ENCODE results near the gene UCKL1. TPM values are rescaled to one million over a fixed set of nuclear protein-coding genes. Genes with fewer than 3 reads are reported as not detected.
"Not testable (repeated sequence)": the region's sequence is repeated elsewhere in the genome, so short reads cannot be mapped to it uniquely, and the experiment has no call there.

Gene UCKL1
- total RNA-seq, 2 experiments from 2014 or later: 25.6 to 42.6 TPM

DNA sequence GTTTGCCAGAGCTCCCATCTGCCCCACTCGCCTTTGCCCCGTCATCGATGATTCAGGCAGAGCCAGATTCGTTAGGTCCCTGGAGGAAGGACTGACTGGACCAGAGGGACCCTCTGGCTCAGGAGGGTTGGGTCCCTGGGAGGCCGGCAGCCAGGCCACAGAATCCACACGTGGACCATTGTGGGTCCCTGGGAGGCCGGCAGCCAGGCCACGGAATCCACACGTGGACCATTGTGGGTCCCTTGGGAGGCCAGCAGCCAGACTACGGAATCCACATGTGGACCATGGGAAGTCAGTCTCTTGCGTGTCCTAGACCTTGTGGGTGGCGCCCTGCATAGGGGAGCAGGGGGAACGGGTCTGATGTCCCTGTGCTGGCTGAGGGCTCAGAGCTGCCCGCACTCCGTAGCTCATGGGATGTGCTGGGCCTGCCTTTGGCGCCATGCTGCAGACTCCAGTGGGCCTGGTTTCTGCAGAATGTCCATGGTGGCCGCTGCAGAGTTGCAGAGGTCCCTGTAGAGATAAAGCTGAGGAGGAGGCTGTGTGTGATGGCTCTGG, 23.5 kb downstream of the UCKL1 start:
- Histone ChIP-seq H2AFZ (ENCODE audit: low read length) (no peak overlapping the region), H3K36me3 (ENCODE audit: insufficient read depth, low read length) (peaks cover 77% of the 10 kb centered on the region), H4K20me1 (ENCODE audit: insufficient read depth, low read length) (no peaks in the 10 kb centered on the region), H3K4me1 (ENCODE audit: insufficient read depth, low read length, poor library complexity, severe bottlenecking) (no peaks in the 10 kb centered on the region), H3K9me3 (ENCODE audit: low read length) (no peaks in the 10 kb centered on the region), H3K9me2 (ENCODE audit: insufficient read depth, low read length) (no peaks in the 10 kb centered on the region), H3K27ac (ENCODE audit: low read depth, low read length, poor library complexity, severe bottlenecking) (no peak overlapping the region), H3K4me3 (ENCODE audit: low read depth, low read length, poor library complexity, severe bottlenecking) (no peak overlapping the region), H3K79me2 (ENCODE audit: insufficient read depth, low read depth, low read length) (no peaks in the 10 kb centered on the region), H3K4me2 (ENCODE audit: low read length) (no peak overlapping the region)
- CTCF ChIA-PET (ENCODE audit: unreplicated experiment): no interaction called here
- no TSS peak for BruUV-seq (replicated peaks)
- intact Hi-C loops (cut with micrococcal nuclease; ENCODE audit: unreplicated experiment): no loop called here
- DNase-seq (ENCODE audit: low spot score): no peak
- no peak for TF ChIP-seq EZH2phosphoT487 (IDR thresholded peaks at IDR 0.05; ENCODE audit: borderline replicate concordance, low read depth, low read length)
- TF ChIP-seq, protein P1, sequence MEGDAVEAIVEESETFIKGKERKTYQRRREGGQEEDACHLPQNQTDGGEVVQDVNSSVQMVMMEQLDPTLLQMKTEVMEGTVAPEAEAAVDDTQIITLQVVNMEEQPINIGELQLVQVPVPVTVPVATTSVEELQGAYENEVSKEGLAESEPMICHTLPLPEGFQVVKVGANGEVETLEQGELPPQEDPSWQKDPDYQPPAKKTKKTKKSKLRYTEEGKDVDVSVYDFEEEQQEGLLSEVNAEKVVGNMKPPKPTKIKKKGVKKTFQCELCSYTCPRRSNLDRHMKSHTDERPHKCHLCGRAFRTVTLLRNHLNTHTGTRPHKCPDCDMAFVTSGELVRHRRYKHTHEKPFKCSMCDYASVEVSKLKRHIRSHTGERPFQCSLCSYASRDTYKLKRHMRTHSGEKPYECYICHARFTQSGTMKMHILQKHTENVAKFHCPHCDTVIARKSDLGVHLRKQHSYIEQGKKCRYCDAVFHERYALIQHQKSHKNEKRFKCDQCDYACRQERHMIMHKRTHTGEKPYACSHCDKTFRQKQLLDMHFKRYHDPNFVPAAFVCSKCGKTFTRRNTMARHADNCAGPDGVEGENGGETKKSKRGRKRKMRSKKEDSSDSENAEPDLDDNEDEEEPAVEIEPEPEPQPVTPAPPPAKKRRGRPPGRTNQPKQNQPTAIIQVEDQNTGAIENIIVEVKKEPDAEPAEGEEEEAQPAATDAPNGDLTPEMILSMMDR (conservative IDR thresholded peaks at IDR 0.05; ENCODE audit: low read length): no peak
- POLR2A ChIA-PET: no interaction called here

DNA sequence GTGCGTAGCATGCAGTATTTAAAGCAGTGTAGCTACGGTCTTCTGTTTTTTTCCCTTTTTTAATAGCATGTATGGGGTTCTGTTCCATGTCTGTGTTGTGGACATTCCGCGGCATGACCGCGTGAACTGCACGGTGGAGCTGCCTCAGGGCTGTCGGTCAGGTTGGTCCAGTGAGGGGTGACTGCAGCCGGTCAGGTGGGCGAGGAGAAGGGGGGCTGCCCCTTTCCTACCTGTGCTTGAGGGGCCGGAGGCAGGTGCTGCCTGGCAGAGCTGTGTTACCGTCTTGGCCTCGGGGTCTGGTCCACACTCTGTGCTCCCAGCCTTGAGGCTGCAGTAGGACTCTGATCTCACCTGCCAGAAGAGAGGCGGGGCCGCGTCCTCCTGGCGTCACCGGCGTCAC, 24.5 kb downstream of the UCKL1 start:
- Histone ChIP-seq H3K79me2 (ENCODE audit: insufficient read depth, low read depth, low read length) (no peaks in the 10 kb centered on the region), H3K27ac (ENCODE audit: low read depth, low read length, poor library complexity, severe bottlenecking) (no peak overlapping the region), H3K4me2 (ENCODE audit: low read length) (no peak overlapping the region), H4K20me1 (ENCODE audit: insufficient read depth, low read length) (no peaks in the 10 kb centered on the region; the same call in 1 of the 2 replicates), H3K4me3 (ENCODE audit: low read depth, low read length, poor library complexity, severe bottlenecking) (no peak overlapping the region), H3K9me2 (ENCODE audit: insufficient read depth, low read length) (no peaks in the 10 kb centered on the region), H3K36me3 (ENCODE audit: insufficient read depth, low read length) (peaks cover 78% of the 10 kb centered on the region), H3K4me1 (ENCODE audit: insufficient read depth, low read length, poor library complexity, severe bottlenecking) (no peaks in the 10 kb centered on the region), H3K9me3 (ENCODE audit: low read length) (no peaks in the 10 kb centered on the region), H2AFZ (ENCODE audit: low read length) (no peak overlapping the region)
- ChIA-PET POLR2A (no interaction called here), CTCF (ENCODE audit: unreplicated experiment) (no interaction called here)
- no TSS peak for BruUV-seq (replicated peaks)
- intact Hi-C loops (cut with micrococcal nuclease; ENCODE audit: unreplicated experiment): no loop called here
- TF ChIP-seq, protein P1 (conservative IDR thresholded peaks at IDR 0.05; ENCODE audit: low read length): no peak
- TF ChIP-seq EZH2phosphoT487 (IDR thresholded peaks at IDR 0.05; ENCODE audit: borderline replicate concordance, low read depth, low read length): no peak
- DNase-seq (ENCODE audit: low spot score): no peak

DNA sequence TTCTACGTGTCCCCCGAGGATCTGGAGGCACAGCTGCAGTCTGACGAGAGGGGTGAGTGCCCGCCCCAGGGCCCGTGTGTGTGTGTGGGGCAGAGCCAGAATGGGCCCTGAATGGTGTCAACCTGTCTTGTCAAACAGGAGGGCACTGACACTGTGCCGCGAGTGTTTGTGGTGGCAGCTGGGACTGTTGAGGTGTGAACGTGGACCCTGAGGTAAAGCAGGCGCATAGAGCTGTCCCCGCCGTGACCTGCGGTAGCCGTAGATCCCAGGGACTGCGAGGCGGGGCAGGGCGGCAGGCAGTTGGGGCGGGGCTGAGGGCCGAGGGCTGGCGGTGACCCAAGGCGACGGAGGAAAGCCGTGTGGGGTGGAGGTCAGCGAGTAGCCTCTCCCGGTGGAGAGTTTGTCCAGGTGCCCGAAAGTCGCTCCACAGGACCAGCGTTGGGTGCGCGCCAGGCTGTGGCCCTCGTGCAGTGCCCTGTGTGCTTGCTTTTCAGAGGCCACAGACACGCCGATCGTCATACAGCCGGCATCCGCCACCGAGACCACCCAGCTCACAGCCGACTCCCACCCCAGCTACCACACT, 25.2 kb downstream of the UCKL1 start:
- no peaks in the 10 kb centered on the region for H3K9me2 ChIP-seq (ENCODE audit: insufficient read depth, low read length)
- no peak overlapping the region for H3K27ac ChIP-seq (ENCODE audit: low read depth, low read length, poor library complexity, severe bottlenecking)
- CTCF ChIA-PET (ENCODE audit: unreplicated experiment): no interaction called here
- H3K4me2 ChIP-seq (ENCODE audit: low read length): no peak overlapping the region
- BruUV-seq (replicated peaks): no TSS peak
- POLR2A ChIA-PET: no interaction called here
- H2AFZ ChIP-seq (ENCODE audit: low read length): no peak overlapping the region
- intact Hi-C loops (cut with micrococcal nuclease; ENCODE audit: unreplicated experiment): no loop called here
- no peaks in the 10 kb centered on the region for H3K79me2 ChIP-seq (ENCODE audit: insufficient read depth, low read depth, low read length)
- TF ChIP-seq EZH2phosphoT487 (IDR thresholded peaks at IDR 0.05; ENCODE audit: borderline replicate concordance, low read depth, low read length): no peak
- TF ChIP-seq, protein P1 (conservative IDR thresholded peaks at IDR 0.05; ENCODE audit: low read length): no peak
- H3K4me1 ChIP-seq (ENCODE audit: insufficient read depth, low read length, poor library complexity, severe bottlenecking): no peaks in the 10 kb centered on the region
- no peak overlapping the region for H3K4me3 ChIP-seq (ENCODE audit: low read depth, low read length, poor library complexity, severe bottlenecking)
- peaks cover 85% of the 10 kb centered on the region for H3K36me3 ChIP-seq (ENCODE audit: insufficient read depth, low read length)
- no peak for DNase-seq (ENCODE audit: low spot score)
- H3K9me3 ChIP-seq (ENCODE audit: low read length): no peaks in the 10 kb centered on the region
- H4K20me1 ChIP-seq (ENCODE audit: insufficient read depth, low read length): no peaks in the 10 kb centered on the region; the same call in 1 of the 2 replicates

DNA sequence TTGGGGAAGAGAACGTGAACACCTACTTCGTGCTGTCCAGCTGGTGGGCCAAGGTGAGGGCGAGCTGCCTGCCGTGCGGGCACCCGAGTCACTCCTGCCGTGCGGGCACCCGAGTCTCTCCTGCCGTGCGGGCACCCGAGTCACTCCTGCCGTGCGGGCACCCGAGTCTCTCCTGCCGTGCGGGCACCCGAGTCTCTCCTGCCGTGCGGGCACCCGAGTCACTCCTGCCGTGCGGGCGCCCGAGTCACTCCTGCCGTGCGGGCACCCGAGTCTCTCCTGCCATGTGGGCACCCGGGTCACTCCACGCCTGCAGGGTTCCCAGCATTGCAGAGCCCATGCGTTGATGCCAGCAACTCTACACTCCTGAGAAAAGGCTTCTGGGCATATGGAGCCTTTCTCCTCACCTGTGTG, 26.7 kb downstream of the UCKL1 start:
- intact Hi-C loops (cut with micrococcal nuclease; ENCODE audit: unreplicated experiment): not testable (repeated sequence)

More for the DNA sequence above, 26.7 kb downstream of the UCKL1 start:
- peaks cover 72% of the 10 kb centered on the region for H3K36me3 ChIP-seq (ENCODE audit: insufficient read depth, low read length)
- H2AFZ ChIP-seq (ENCODE audit: low read length); H3K4me1 ChIP-seq (ENCODE audit: insufficient read depth, low read length, poor library complexity, severe bottlenecking); DNase-seq (ENCODE audit: low spot score); H3K9me2 ChIP-seq (ENCODE audit: insufficient read depth, low read length); CTCF ChIA-PET (ENCODE audit: unreplicated experiment); H3K9me3 ChIP-seq (ENCODE audit: low read length); H3K4me2 ChIP-seq (ENCODE audit: low read length); H3K27ac ChIP-seq (ENCODE audit: low read depth, low read length, poor library complexity, severe bottlenecking); H4K20me1 ChIP-seq (ENCODE audit: insufficient read depth, low read length); POLR2A ChIA-PET; H3K4me3 ChIP-seq (ENCODE audit: low read depth, low read length, poor library complexity, severe bottlenecking); H3K79me2 ChIP-seq (ENCODE audit: insufficient read depth, low read depth, low read length); BruUV-seq (replicated peaks): not testable (repeated sequence)

Data from OCI-LY7 (cell line).